Esophagus mucosa (tissue), 1 donor: ENCODE results near the gene REEP3. TPM values are rescaled to one million over a fixed set of nuclear protein-coding genes. Genes with fewer than 3 reads are reported as not detected.
A peak's percentile ranks its signal among the peaks of the same experiment; 100 is the strongest.
"Not testable (repeated sequence)": the region's sequence is repeated elsewhere in the genome, so short reads cannot be mapped to it uniquely, and the experiment has no call there.

Source experiments
- ATAC-seq: fragments of 200-7000 bp; cut with Tn5 transposase; one replicate; pipeline ENCODE4 v1.9.1; 2020
- total RNA-seq: library from RNA; stranded (reverse); gene quantifications from one replicate; pipeline ENCODE4 v1.2.4, GENCODE V29; 2023
- donor health status: DM: yes; HTN: yes; CAD: no.

REEP3 gene
- total RNA-seq, 1 donor from 2014 or later: 24.5 TPM

DNA sequence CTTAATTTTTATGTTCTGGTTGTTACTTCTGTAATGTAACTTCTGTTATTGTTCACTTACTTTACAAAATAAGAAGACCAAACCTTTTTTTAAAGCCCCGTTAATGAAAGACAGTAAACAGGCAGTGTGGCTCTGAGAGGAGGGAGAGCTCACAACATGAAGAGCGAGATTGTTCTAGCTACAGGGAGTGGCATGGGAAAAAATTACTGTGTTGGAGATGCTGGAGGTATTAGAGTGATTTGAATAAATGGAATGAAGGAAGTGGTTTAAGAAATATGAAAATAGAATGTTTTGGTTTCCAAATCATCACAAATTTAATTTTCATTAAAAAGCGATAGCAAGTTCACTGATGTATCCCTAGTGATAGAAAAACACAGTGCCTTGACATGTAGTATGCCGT lies 31.8 kb downstream of the REEP3 start:
- peak; percentile 73 for ATAC-seq

- no peak for ATAC-seq
Observed at GRCh38 chr10:63553473-63553872, 32.3 kb downstream of the REEP3 start.

DNA sequence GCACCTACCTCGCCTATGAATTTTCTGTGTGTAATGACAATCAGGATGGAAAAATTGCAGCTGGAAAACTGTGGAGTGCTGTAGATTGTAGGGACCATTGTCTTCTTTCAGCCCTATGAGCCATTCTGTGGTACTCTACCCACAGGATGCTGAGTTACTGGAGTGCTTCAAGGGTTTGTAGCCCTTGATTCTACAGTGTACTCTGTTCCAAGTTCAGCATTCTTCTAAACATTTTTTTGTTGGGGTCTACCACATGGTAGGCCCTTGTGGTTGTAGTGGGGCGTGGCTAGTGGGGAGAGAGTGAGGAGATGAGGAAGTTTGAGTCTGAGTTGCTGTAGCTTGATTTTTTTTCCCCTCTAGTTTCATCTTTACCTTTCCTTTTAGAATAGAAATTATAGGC lies 33.5 kb downstream of the REEP3 start:
- peak; percentile 41 for ATAC-seq

DNA sequence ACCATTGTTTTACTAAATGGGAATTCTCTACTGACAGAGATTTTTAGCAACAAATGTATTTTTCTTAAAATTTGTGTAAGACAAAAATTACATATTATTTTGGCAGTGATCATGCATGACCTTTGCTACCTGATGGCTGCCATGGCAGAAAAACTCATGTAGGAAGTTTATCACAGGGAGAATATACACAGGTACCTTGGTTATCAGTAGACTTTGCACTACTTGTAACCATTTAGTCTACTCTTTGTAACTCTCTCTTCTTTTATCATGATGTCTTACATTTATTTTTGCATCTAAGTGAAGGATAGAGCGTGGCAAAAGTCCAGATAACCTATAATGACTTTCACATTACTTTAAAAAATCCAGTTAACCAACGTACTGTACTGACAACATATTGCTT lies 34.1 kb downstream of the REEP3 start:
- ATAC-seq: no peak

- no peak for ATAC-seq
Observed at GRCh38 chr10:63558132-63558784, 37.1 kb downstream of the REEP3 start.

DNA sequence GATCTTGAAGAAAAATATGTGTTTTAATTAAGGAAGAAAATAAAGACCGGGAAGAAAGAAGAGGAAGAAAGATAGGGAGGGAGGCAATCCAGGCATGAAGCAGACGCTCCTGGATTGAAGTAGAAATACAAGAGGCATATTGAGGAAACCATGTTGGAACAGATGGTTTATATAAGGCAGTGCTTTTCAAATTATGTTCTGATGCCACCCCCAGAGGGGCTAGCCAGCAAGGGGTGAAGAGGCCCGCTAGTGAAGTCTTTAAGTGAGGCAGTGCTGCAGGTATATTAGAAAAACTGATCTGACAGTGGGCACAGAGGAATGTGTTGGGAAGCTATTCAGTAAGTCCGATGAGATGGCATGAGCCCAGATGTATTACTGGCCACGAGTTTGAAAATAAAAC lies 40.1 kb downstream of the REEP3 start:
- ATAC-seq: no peak

GRCh38 chr10:63562391-63562790 lies 41.2 kb downstream of the REEP3 start:
- no peak for ATAC-seq

- ATAC-seq: no peak
Observed at GRCh38 chr10:63562857-63563256, 41.7 kb downstream of the REEP3 start.

DNA sequence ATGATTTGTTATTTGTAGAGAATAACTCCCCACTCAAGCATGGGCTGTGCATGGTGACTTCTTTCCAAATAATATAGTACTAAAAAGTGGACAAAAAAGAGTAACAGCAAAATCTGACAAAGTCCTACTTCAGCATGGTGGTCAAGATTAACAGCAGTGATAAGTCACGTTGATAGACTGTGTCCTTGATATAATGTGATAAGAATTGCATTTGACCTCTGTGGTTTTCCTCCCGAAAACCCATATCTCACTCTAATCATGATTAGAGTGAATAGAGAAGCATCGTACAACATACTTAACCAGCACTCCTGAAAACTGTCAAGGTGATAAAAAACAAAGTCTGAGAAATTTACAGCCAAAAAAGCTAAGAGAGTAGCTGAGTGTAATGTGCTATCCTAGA lies 42.4 kb downstream of the REEP3 start:
- no peak for ATAC-seq

- ATAC-seq: not testable (repeated sequence)
Observed at GRCh38 chr10:63564731-63565130, 43.5 kb downstream of the REEP3 start.

GRCh38 chr10:63573068-63573697 lies 52.0 kb downstream of the REEP3 start:
- ATAC-seq: no peak

- ATAC-seq: no peak
Observed at GRCh38 chr10:63574011-63574410, 52.8 kb downstream of the REEP3 start.

- no peak for ATAC-seq
Observed at GRCh38 chr10:63576501-63576900, 55.3 kb downstream of the REEP3 start.

- no peak for ATAC-seq
Observed at GRCh38 chr10:63578501-63578900, 57.3 kb downstream of the REEP3 start.

DNA sequence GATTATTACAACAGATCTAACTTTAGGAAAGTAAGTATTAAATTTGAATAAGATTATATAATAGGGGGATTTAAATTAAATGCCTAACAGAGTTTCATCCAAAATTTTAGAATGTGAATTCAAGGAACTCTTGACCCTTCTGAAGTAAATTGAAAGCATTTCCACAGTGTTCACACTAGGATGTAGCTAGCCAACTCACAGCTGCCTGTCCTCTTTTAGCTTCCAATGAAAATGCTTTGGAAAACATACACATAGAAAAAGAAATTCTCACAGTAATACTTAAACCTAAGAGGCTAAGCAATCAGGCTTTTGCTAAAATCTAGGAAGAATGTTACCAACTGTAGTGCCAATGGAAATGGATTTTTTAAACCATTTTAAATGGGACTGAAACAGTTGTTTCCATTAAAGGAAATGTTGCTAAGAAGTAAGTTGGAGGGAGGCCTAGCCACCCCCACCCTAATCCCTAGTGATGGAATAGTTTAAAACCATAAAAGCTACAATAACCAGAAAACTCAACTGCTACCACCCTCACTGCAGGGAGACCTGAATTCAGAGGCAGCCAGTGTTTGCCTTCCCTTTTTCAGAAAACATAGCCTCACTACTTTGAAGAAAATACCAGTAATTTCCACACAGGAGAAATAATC lies 58.3 kb downstream of the REEP3 start:
- ATAC-seq: no peak

DNA sequence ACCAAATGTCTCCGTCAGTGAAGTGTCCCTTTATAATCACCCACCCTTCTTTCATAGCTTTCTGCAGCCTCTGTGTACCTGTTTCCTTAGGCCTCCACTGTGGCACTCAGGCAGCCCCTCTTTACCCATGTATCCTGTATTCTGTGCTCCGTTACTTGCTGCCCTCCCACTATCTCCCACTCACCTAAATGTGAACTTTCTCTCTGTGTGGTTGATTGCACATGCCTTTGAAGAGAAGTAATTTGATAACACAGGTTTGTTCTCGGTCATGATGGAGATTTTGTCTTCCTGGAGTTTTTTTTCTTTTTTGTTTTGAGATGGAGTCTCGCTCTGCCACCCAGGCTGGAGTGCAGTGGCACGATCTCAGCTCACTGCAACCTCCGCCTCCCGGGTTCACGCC lies 61.5 kb downstream of the REEP3 start:
- no peak for ATAC-seq

- ATAC-seq: no peak
Observed at GRCh38 chr10:63583397-63583796, 62.2 kb downstream of the REEP3 start.

DNA sequence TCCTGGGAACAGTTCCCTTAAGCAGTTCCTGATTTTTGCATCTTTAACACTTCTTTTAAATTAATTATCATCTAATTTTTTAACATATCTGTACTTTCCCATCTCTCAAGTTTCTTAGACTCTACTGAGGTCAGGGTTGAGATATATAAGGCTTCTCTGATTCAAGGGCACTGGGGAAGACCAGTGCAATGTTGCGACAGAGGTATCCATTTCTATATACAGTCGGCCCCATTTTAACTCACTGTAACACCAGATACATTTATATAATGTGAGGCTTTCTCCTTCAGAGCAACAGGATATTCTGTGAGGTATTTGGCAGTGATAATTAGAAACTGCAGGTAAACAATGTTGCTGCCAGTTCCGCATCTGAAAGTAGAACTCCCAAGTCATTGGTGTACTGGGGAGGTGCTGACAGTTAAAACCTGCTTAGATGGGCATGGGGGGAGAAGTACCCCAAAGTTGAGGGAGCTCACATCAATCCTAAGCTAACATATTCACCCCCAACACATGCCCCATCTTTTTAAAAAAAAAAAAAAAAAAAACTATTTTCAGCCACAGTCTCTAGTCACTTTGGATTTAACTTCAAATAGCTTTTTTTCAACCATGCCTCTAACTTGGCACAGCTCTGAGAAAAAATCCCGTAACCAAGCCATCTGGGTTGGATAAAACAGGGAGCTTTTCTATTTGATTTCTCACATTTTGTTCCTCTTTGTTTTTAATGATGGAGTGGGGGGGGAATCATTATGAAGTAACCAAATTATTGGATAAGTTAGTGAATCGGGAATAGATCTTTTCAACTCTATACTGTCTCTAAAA lies 62.9 kb downstream of the REEP3 start:
- ATAC-seq: no peak

DNA sequence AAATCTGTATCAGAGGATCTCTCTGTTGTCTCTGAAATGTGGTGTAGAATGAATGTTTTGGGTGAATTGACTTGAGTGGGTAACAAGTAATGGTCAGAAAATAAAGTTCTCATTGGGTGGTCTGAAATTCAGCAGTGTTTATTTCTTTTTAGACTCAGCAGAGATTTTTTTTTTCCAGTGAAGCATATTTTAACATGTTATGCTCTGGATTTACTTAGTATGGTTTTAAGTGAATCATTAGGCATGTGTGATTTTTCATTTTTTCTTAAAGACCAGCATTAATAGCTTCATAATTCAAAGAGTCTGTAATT lies 63.5 kb downstream of the REEP3 start:
- ATAC-seq: no peak

DNA sequence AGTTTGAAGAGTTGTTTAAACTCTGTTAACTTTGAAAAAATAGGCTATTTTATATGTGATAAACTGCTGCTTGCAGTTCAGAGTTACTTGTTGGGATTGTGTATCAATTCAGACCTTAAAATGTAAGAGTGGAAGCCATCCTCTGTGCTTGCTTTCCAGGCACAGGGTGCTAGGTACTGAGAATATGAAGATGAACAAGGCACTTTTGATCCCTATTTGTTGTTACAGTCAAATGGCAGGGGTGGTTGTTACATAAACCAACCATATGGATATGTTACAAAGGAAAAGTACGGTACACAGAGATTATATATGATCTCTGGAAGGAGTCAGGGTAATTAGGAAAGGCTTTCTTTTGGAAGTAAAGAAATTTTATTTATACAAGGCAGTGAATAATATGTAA lies 63.8 kb downstream of the REEP3 start:
- ATAC-seq: no peak

- peak; percentile 86 for ATAC-seq
Observed at GRCh38 chr10:63586043-63586442, 64.8 kb downstream of the REEP3 start.

GRCh38 chr10:63587191-63587590 lies 66.0 kb downstream of the REEP3 start:
- ATAC-seq: no peak

- ATAC-seq: peak; percentile 36
Observed at GRCh38 chr10:63588436-63589167, 67.4 kb downstream of the REEP3 start.
